Measurements from ENCODE around the gene CDH11.

CDH11 gene

DNA sequence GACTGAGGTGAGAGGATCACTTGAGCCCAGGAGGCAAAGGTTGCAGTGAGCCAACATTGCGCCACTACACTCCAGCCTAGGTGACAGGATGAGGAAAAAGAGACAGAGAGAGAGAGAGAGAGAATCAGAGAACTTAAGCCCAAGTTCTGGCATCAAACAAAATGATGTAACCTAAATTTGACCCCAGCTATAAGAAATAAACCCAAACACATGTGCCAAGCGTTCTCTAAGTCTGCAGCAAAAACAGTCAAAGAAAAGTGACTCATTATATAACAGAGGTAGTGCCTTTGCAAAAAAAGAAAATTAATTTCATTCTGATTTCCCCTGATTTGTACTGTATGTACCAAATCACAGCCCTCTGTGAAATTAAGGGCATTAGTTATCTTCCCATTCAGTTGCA is 89.5 kb downstream of the CDH11 start:
- DNase-seq, result no peak
- no peak for ATAC-seq

DNA sequence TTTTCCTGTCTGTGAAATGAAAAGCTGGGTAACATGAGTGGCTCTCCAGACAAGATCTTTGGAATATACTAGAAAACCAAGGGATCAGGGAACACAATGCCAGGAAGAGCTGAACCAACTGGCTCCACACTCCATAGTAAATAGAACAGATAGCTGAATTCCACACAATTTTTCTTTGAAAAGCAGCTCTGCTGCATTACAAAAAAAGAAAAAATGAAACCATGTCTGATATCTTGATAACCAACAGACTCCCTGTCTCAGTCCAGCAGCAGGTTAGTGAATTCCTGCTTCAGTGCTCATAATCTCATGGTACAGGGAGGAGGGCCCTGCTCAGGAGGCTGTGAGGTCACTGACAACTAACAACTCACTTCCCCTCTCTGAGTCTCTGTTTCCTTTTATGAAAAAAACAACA is 97.1 kb downstream of the CDH11 start:
- ATAC-seq (no peak), DNase-seq (no peak)

DNA sequence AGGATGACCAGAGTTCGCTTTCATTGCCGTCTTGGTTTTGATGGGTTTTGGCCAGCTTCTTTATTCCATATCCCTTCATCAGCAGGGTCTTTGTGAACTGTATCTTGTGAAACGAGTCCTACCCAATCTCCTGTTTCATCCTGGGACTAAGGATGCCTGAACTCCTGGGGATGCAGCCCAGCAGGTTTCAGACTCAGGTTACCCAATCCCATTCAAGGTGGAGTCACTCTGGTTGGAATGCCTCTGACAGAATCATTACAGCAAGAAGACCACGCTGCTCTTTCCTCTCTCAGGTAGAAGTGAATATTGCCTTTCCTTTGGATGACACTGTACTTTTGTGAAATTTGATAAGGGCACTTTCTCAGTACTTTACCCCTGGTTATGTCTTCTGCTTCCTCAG is 98.1 kb downstream of the CDH11 start:
- DNase-seq (no peak), ATAC-seq (no peak)

DNA sequence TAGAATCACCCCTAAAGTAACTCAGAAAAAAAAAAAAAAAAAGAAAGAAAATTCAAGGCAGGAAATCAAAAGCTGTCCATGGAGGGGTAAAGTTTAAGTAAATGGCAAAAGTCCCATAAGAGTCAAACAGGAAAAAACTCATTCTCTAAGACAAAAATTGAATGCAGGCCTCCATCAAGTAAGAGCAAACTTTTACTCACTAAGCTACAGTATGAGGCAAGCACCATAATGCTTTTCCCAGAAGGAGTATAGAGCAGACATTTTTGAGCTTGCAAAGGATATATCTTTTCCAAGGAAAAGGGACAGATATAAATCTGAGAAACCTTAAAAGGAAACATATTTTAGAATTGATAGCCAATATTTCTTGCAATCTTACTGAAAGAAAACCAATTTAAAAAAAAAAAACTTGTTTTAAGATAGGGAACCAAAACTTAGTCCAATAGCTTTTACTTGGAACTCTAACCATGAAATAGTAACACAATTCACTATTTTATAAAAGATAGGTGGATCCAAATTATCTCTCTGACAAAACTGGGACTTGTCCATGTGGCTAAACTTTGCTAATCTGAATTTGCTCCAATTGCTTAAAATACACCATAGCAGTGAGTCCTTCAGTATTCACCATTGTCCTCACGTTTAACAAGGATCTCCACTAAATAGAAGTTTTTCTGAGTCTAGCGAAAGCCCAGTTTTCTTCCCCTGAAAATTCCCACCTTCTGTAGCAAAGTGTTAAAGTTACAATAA is 99.8 kb downstream of the CDH11 start:
- no peak for ATAC-seq
- no peak for DNase-seq

DNA sequence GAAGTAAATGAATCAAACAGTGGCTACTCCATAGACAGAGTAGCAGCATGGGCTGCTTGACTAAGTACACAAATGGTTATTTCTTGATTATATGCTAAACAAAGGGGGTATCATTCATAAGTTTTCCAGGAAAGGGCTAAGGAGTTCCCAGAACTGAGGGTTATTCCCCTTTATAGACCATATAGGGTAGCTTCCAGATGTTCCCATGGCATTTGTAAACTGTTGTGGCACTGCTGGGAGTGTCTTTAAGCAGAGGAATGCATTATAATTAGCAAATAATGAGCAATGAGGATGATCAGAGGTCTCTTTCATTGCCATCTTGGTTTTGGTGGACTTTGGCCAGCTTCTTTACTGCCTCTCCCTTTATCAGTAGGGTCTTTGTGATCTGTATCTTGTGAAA is 105.1 kb downstream of the CDH11 start:
- ATAC-seq (no peak), DNase-seq (no peak)

DNA sequence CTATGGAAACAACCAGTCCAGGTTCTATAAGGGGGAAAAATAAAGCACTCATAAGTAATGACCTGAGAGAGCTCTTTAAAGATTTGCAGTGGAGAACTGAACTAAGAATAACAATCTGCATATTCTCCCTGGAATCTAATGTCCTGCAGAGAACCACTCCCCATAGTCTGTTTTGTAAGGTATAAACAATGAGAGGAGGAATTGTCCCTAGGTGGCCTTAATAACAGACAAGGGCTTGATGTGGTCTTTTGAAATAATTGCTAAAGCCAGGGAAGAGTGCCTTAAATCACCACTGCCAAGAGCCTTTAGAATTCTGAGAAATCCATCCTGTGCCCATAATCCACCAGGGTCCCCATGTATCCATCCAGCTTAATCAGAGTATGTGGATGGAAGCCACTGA is 106.3 kb downstream of the CDH11 start:
- DNase-seq, result no peak
- no peak for ATAC-seq

DNA sequence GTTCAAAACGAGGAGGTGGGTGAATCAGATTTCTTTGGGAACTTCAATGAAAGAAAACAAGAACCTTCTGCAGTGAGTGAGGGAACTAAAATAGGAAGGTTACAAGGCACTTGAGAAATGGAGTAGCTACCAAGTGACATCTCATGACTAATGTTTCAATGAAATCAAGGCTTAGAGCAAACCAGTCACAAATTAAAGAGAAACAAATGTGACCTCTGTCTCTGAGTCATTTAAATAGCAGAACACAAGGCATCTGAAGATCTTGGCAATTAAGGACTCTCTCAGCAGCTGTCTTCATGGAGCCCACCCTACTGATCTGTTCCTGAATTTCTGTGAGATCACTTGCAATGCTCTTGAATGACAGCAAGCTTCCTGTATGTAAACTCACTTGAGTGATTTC is 109.5 kb downstream of the CDH11 start:
- ATAC-seq, result no peak
- DNase-seq, result no peak

DNA sequence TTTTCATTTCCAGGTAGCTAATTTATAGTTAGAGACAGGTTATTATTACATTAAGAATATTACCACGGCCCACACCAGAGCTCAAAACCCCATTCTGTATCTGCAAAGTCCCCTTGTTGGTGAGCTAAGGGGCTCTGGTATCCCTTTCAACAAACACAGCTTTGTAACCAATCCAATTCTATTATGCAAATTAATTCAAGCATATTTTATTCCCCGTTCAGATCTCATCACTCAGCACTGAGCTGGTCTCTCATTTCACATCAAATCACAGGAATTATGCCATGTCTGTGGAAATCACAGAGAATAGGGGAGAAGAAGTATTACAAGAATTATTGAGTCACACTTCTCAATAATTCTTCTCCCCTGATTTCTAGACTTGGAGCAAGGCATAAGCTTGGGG is 111.7 kb downstream of the CDH11 start:
- no peak for DNase-seq

DNA sequence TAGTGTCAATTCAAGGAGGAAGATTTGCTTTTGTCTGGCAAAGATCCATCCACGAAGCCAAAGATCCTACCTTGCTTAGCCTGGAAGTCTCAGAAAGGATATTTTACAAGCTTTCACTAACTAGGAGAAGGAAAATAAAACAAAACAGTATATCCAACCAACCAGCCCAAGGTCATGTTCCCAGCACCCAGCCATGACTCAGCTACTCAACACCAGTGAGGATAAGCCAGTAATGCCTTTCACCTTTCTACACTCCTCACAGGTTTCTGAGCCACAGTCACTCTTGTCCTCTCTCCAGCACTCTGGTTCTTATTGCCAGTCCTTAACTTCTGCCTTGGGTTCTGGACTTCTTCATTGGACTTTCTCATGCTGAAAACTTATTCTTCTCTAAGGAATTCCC is 116.2 kb downstream of the CDH11 start:
- ATAC-seq (no peak), DNase-seq (no peak)

More for the DNA sequence above, 111.7 kb downstream of the CDH11 start:
- no peak for ATAC-seq

DNA sequence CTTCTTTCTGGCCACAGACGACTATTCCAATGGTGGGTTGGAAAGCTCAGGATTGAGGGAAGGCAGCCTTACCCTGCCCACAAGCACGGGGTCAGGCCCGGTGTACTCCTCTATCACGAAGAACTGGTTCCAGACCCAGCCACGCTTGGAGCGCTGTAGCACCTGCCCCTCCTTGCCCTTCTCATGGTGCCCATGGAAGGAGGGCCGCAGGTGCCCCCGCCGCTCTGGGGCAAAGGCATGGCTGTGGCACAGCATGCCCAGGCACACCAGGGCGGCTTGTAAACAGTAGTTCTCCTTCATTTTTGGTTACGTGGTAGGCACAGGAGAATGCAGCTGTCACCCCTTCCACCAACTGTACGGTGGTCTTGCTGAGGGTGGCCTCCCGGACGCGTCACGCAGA is 117.3 kb downstream of the CDH11 start:
- ATAC-seq (no peak), DNase-seq (no peak)

DNA sequence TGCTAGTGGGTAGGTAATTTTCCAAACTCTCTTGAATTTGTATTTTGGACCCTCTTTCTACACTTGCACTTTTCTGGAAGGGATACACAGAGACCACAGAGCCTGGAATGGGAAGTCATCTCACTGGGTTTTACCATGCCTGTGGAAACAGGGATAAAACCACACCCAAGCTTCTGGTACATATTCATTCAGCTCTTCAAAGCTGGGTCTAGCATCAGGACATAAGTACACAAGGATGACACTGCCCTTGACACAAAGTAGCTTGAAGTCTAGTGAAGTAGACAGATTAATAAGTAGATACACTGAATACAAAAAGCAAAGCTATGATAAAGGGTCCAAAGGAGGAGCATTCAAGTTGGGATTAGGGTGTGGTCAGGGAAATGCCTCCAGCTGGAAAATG is 118.2 kb downstream of the CDH11 start:
- no peak for ATAC-seq

DNA sequence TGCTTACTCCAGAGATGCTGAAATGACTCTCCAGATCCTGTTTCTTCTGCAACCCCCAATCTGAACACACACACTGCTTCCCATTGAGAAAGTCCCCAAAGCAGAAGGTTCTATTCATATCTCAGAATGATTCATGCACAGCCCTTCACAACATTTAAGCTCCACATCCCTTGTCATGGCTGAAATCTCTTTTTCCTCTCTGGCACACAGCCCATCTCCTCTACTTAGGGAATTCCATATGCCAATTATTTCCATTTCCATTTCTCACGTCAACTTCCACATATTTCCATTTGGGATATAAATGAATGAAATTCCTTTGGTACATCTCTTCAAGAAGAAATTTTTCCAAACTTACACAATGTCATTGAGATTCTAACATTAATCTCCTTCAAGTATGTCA is 119.6 kb downstream of the CDH11 start:
- ATAC-seq (no peak), DNase-seq (no peak)

More for the DNA sequence above, 118.2 kb downstream of the CDH11 start:
- DNase-seq, result no peak

DNA sequence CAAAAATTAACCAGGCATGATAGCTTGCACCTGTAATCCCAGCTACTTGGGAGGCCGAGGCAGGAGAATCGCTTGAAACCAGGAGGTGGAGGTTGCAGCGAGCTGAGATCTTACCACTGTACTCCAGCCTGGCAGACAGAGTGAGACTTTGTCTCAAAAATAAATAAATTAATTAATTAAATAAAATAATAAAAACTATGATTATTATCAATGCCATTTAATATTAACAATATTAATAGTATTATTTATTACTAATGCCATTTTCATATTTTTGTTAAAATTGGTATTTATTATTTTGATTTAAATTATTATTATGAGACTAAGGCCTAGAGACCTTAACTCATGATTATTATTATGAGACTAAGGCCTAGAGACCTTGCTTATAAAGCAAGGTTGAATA is 121.2 kb downstream of the CDH11 start:
- no peak for ATAC-seq
- no peak for DNase-seq

DNA sequence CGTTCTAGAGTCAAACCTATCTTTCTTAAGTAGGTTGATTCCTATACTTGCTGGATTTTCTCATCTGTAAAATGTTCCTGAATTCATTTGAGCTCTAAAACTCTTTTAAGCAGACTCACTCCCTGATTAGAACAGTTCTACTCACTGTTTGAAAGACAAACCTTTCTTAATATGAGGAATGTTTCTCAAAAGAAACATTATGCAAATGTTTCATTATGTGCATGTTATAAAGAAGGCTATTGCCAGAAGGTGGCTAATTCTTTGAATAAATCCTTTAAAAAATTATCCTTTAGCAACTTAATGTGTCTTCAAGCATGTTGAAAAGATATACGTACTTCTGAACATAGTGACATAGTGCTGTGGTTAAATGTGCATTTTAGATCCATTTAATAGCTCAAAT is 124.1 kb downstream of the CDH11 start:
- ATAC-seq, result no peak
- DNase-seq, result no peak

DNA sequence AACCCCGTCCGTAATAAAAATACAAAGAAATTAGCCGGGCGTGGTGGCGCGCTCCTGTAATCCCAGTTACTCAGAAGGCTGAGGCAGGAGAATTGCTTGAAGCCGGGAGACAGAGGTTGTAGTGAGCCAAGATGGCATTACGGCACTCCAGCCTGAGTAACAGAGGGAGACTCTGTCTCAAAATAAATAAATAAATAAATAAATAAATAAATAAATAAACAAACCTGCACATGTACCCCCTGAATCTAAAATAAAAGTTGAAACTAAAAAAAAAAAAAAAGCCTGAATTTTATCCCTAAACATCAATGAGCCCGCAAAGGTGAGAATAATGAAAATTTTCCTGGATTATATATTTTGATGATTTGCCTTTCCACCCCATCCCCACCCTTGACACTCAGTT is 124.7 kb downstream of the CDH11 start:
- DNase-seq (no peak), ATAC-seq (no peak)

DNA sequence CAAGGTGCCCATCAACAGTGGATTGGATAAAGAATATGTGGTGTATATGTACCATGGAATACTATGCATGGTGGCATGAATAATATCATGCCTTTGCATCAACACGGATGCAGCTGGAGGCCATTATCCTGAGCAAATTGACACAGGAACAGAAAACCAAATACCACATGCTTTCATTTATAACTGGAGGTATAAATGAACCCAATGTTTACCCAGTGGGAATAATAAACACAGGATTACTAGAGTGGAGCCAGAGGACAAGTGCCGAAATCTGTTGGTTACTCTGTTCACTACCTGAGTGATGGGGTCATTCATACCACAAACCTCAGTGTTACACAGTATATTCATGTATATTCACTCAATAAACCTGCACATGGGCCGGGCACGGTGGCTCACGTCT is 125.2 kb downstream of the CDH11 start:
- DNase-seq (no peak), ATAC-seq (no peak)

DNA sequence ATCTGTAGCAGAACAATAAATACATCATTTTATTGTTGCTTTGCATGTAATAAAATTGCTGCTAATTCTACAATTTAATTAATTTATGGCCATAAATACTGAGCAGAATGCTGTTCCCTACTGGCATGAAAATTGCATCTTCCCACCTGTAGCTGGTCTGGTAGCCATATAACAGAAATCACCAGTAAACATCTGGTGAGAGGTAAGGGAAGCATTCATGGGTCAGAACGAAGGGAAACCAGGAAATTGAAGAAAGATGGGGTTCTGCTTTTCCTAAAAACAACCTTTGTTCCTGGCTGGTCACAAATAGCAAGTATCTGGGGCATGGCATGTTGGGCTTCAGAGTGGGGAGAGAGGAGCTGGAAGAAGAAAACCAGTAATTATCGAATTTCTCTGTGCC is 128.4 kb downstream of the CDH11 start:
- ATAC-seq (no peak), DNase-seq (no peak)

DNA sequence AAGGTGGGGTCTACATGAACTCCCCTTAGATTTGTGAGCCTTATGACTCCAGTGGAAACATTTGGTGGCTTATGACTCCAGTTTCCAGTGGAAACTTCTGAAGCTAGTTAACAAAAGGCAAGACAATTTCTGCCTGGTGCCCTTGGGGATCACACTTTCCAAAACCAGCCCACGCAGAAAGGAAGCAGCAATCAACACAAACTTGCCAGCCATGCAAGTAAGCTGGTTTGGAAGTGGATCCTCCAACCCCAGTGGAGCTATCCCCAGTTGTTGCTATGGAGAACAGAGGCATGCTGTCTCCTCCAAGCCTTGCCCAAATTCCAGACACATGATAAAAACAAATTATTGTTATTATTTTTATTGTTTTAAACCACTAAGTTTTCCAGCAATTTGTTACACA is 130.9 kb downstream of the CDH11 start:
- no peak for DNase-seq

DNA sequence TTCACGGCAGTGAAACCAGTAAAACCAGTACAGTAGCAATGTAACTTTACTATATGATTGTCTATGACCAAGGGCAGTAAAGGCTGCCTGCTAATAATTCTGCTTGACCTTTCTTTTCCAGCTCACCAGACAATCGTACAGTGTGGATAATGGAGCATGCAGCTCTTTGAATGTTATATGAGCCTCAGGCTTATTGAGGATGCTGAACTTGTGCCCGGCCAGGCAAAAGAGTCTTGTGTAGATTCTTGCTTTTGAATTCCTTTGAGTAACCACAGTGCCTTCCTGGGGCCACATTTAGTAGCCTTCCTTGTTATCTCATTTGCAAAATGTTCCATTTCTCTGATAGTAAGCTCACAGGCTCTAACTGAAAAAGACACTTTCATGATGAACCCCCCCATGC is 131.8 kb downstream of the CDH11 start:
- DNase-seq, result no peak
- ATAC-seq, result no peak

More for the DNA sequence above, 130.9 kb downstream of the CDH11 start:
- no peak for ATAC-seq

DNA sequence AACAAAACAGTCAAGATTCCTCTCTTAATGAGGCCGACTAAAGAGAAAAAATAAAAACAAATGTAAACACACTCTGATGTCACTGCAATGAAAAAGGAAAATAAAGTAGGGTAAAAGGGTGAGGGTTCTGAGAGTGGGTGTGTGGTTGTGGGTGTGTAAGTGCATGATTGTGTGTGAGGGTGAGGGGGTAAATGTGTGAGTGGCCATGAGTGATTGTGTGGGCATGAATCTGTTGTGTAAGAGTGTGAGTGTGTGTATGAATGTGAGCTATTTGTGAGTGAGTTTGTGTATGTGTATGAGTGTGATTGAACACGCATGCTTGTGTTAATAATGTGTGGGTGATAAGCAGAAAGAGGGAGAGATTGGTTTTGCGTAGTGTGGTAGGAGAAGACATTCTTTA is 132.8 kb downstream of the CDH11 start:
- DNase-seq (no peak), ATAC-seq (no peak)

DNA sequence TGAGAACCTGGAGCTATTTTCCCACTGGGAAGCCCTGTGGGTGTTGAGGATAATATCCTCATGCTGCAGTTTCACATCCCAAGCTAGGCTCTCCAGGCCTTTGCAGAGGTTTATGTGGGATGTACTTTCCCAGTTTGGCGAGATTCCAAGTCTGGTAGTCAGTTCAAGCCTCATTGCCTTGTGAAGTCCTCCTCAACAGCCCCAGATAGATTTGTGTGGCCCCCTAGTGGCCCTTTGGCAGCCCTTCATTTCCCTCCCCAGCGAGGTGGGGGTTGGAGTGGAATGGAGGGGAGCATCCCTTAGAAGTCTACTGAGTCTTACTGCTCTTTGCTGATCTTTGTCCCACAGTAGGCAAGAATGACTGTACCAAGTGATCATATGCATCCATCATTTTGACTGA is 137.9 kb downstream of the CDH11 start:
- ATAC-seq, result no peak
- DNase-seq, result peak; percentile 6

DNA sequence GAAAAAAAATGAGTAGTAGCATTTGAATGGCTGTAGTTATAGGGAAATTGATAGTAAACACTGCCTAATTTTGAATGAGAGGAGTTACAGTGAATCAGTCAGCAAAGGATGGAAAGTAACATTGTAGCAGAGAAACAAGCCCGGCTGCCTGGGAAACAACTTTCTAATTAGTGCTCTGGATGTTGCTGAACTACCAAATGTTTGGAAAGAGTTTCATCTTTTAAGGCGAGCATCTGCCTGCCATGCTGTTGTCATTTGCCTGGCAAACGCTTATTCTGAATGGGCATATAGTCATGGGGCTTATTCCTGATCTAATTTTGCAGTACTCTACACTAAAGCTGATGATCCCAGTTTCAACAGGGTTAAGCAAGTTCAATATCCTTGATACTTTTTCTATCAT is 138.6 kb downstream of the CDH11 start:
- no peak for ATAC-seq
- DNase-seq, result no peak

DNA sequence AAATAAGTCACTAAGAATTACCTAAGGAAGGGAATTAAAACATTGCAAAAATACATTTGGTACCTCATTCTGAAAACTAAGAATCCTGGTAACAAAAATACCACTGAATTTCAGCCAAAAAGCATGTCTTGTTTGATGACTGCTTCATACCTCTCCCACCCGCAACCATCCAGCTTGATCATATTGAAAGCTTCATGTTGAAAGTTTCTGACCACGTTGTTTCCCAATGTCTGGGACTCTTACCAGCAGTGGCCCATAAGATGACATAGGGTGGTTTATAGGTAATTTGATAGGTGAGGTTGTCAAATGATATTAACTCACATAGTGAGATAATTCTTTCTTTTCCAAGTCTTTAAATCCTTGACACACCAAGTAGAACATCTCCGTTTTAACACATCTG is 139.3 kb downstream of the CDH11 start:
- ATAC-seq (no peak), DNase-seq (no peak)

DNA sequence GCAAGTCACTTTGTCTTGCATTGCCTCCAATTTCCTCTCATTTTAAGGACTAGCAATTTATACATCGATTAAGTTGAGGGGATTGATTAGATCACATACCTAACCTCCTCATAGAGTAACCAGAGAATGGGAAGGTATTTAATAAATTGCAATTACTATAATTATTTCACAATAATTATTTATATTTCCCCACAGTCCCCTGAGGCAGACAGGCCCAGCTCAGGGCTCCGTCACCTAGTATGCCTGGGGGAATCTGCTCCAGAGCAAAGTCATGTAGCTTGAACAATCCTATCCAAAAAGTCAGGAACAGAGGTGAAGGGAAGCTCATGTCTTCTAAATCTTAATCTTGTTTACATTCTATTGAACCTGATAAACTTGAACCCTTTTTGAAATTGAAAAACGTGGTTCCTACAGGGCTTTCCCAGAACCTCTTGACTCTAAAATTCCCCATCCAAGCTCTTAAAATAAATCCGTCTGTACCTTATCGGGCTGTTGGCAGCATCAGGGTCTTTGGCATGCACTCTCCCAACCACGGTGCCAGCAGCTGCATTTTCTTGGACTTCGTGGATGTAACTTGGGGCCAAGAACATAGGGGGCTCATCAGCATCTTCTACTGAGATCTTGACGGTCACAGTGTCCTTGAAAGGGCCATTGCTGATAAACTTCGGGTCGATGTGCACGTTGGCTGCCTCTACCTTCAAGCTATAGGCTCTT is 140.1 kb downstream of the CDH11 start:
- DNase-seq, result no peak
- ATAC-seq, result no peak
